ENCODE measurements around the gene CYTL1. TPM values are rescaled to one million over a fixed set of nuclear protein-coding genes. Genes with fewer than 3 reads are reported as not detected.

CYTL1 gene
- total and polyA plus RNA-seq, 2 experiments from 2014 or later = 0.57 to 1.8 TPM

GRCh38 chr4:4985844-4986243, 33.4 kb downstream of the CYTL1 start:
- Histone ChIP-seq H3K27ac (no peak overlapping the region), H3K36me3 (no peaks in the 10 kb centered on the region), H3K9me3 (ENCODE audit: low read depth) (no peaks in the 10 kb centered on the region), H3K4me1 (ENCODE audit: low read depth) (no peaks in the 10 kb centered on the region), H3K27me3 (no peaks in the 10 kb centered on the region), H3K4me3 (no peak overlapping the region)
- DNase-seq (ENCODE audit: low read depth in 1 of 2, low spot score in 1 of 2) = no peak
- peak; percentile 10 for TF ChIP-seq CTCF (IDR thresholded peaks at IDR 0.05; ENCODE audit: low read depth, low read length)

GRCh38 chr4:4985036-4985435, 34.2 kb downstream of the CYTL1 start:
- no peaks in the 10 kb centered on the region for H3K9me3 ChIP-seq (ENCODE audit: low read depth)
- H3K27me3 ChIP-seq = no peaks in the 10 kb centered on the region
- H3K27ac ChIP-seq = no peak overlapping the region
- H3K36me3 ChIP-seq = no peaks in the 10 kb centered on the region
- no peak for TF ChIP-seq CTCF (IDR thresholded peaks at IDR 0.05; ENCODE audit: low read depth, low read length)
- DNase-seq (ENCODE audit: low read depth in 1 of 2, low spot score in 1 of 2) = no peak
- H3K4me1 ChIP-seq (ENCODE audit: low read depth) = no peaks in the 10 kb centered on the region
- no peak overlapping the region for H3K4me3 ChIP-seq

GRCh38 chr4:4984186-4984585, 35.1 kb downstream of the CYTL1 start:
- no peak for DNase-seq (ENCODE audit: low read depth in 1 of 2, low spot score in 1 of 2)
- Histone ChIP-seq H3K4me3 (no peak overlapping the region), H3K36me3 (no peaks in the 10 kb centered on the region), H3K27ac (no peak overlapping the region), H3K9me3 (ENCODE audit: low read depth) (no peaks in the 10 kb centered on the region), H3K4me1 (ENCODE audit: low read depth) (no peaks in the 10 kb centered on the region), H3K27me3 (no peaks in the 10 kb centered on the region)
- TF ChIP-seq CTCF (IDR thresholded peaks at IDR 0.05; ENCODE audit: low read depth, low read length) = no peak

- Histone ChIP-seq H3K27me3 (no peaks in the 10 kb centered on the region), H3K27ac (no peak overlapping the region), H3K9me3 (ENCODE audit: low read depth) (no peaks in the 10 kb centered on the region), H3K4me1 (ENCODE audit: low read depth) (no peaks in the 10 kb centered on the region), H3K4me3 (no peak overlapping the region), H3K36me3 (no peaks in the 10 kb centered on the region)
- no peak for TF ChIP-seq CTCF (IDR thresholded peaks at IDR 0.05; ENCODE audit: low read depth, low read length)
- no peak for DNase-seq (ENCODE audit: low read depth in 1 of 2, low spot score in 1 of 2)
Measured at GRCh38 chr4:4981827-4982226, 37.4 kb downstream of the CYTL1 start.

GRCh38 chr4:4981427-4981826, 37.8 kb downstream of the CYTL1 start:
- Histone ChIP-seq H3K9me3 (ENCODE audit: low read depth) (no peaks in the 10 kb centered on the region), H3K27ac (no peak overlapping the region), H3K4me1 (ENCODE audit: low read depth) (no peaks in the 10 kb centered on the region), H3K36me3 (no peaks in the 10 kb centered on the region), H3K27me3 (no peaks in the 10 kb centered on the region), H3K4me3 (no peak overlapping the region)
- TF ChIP-seq CTCF (IDR thresholded peaks at IDR 0.05; ENCODE audit: low read depth, low read length) = no peak
- peak in 1 of 2 donors; percentile 80 for DNase-seq (ENCODE audit: low read depth in 1 of 2, low spot score in 1 of 2)

Measured in cardiac muscle cell (in vitro differentiated cells and primary cell).